Measurements from ENCODE around the gene ZBTB7B.

GRCh38 chr1:154955039-154955717 is 47.4 kb upstream of the ZBTB7B start:
- TF ChIP-seq CTCF (IDR thresholded peaks at IDR 0.05) (no peak), POLR2A (IDR thresholded peaks at IDR 0.05) (peak in 1 of 4 donors; percentile 19)

Measured in esophagus squamous epithelium (tissue), 4 donors.